GM12878 (cell line): ENCODE measurements around the gene KBTBD8. TPM values are rescaled to one million over a fixed set of nuclear protein-coding genes. Genes with fewer than 3 reads are reported as not detected.

Experiments used
- BRCA1 ChIP-seq: IDR thresholded peaks from 2 replicates; pipeline ENCODE4 v1.6.1; 2011; ENCODE audit warnings: low read depth, low read length, improper control_type of control experiment
- NFYA ChIP-seq: IDR thresholded peaks from 2 replicates; pipeline ENCODE4 v1.6.1; 2011; ENCODE audit warnings: low read depth, mild to moderate bottlenecking, low read length, improper control_type of control experiment, borderline replicate concordance
- NRF1 ChIP-seq: conservative IDR thresholded peaks from 2 replicates; pipeline ENCODE4 v1.6.1; 2011; ENCODE audit warnings: mild to moderate bottlenecking, low read depth, low read length, improper control_type of control experiment
- TCF3 ChIP-seq: IDR thresholded peaks from 2 replicates; pipeline ENCODE4 v1.6.1; 2012; ENCODE audit warnings: low read depth, mild to moderate bottlenecking, low read length, borderline replicate concordance; ENCODE audit not compliant: insufficient read depth
- polyA plus RNA-seq, 11 experiments: library from polyadenylated mRNA; depleted of rRNA in 4 of 11; unstranded in 6 of 11; stranded (reverse) in 5 of 11; fragments of >200 nt; fragmentation: Nextera tagmentation in 4 of 11; fragmentation: Illumina TruSeq in 1 of 11; extraction: Ambion mirVana in 4 of 11; extraction: Trizol in 1 of 11; gene quantifications; 1 replicate in 1 of 11; 2 replicates in 10 of 11; pipeline versions ENCODE4 v1.2.1 to v1.2.3, GENCODE V29; 2011 to 2016; ENCODE audit warnings: inconsistent platforms in 2 of 11, missing spikeins in 2 of 11, low read depth in 1 of 11
- total RNA-seq, 4 experiments: library from RNA; depleted of rRNA in 3 of 4; stranded (reverse); fragments of >200 nt in 3 of 4; fragmentation: Illumina TruSeq in 1 of 4; extraction: Trizol in 1 of 4; gene quantifications; 2 replicates each; pipeline versions ENCODE4 v1.2.1 to v1.2.3, GENCODE V29; 2013 to 2021
- TF ChIP-seq, protein P1 (sequence below): IDR thresholded peaks from 2 replicates; pipeline ENCODE4 v1.6.1; 2012; ENCODE audit warnings: low read length, inconsistent platforms
- TF ChIP-seq, protein P2 (sequence below): fragments of 450-650 bp; formaldehyde crosslinking; IDR thresholded peaks from 2 replicates; pipeline ENCODE4 v1.5.0; 2022; ENCODE audit warnings: mild to moderate bottlenecking, missing genetic modification characterization

KBTBD8 gene
- total and polyA plus RNA-seq, 10 of the 15 experiments (the other 5 are each of a cell fraction or from before 2014, with no cell fraction given): 8.5 to 44.4 (median 19.3) TPM

DNA sequence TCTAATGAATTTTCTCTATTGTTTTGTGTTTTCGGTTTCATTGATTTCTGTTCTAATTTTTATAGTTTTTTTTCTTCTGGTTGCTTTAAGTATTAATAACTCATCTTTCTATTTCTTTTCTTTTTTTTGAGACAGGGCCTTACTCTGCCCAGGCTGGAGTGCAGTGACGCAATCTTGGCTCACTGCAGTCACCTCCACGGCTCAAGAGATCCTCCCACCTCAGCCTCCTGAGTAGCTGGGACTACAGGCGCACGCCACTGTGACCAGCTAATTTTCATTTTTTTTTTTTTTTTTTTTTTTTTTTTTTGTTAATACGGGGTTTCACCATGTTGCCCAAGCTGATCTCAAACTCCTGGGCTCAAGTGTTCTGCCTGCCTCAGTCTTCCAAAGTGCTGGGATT lies 14.5 kb downstream of the KBTBD8 start (continued):
- no peak for TF ChIP-seq NRF1
- TF ChIP-seq, protein P1, sequence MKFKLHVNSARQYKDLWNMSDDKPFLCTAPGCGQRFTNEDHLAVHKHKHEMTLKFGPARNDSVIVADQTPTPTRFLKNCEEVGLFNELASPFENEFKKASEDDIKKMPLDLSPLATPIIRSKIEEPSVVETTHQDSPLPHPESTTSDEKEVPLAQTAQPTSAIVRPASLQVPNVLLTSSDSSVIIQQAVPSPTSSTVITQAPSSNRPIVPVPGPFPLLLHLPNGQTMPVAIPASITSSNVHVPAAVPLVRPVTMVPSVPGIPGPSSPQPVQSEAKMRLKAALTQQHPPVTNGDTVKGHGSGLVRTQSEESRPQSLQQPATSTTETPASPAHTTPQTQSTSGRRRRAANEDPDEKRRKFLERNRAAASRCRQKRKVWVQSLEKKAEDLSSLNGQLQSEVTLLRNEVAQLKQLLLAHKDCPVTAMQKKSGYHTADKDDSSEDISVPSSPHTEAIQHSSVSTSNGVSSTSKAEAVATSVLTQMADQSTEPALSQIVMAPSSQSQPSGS: no peak
- TF ChIP-seq NFYA: no peak
- no peak for TF ChIP-seq TCF3
- TF ChIP-seq, protein P2, sequence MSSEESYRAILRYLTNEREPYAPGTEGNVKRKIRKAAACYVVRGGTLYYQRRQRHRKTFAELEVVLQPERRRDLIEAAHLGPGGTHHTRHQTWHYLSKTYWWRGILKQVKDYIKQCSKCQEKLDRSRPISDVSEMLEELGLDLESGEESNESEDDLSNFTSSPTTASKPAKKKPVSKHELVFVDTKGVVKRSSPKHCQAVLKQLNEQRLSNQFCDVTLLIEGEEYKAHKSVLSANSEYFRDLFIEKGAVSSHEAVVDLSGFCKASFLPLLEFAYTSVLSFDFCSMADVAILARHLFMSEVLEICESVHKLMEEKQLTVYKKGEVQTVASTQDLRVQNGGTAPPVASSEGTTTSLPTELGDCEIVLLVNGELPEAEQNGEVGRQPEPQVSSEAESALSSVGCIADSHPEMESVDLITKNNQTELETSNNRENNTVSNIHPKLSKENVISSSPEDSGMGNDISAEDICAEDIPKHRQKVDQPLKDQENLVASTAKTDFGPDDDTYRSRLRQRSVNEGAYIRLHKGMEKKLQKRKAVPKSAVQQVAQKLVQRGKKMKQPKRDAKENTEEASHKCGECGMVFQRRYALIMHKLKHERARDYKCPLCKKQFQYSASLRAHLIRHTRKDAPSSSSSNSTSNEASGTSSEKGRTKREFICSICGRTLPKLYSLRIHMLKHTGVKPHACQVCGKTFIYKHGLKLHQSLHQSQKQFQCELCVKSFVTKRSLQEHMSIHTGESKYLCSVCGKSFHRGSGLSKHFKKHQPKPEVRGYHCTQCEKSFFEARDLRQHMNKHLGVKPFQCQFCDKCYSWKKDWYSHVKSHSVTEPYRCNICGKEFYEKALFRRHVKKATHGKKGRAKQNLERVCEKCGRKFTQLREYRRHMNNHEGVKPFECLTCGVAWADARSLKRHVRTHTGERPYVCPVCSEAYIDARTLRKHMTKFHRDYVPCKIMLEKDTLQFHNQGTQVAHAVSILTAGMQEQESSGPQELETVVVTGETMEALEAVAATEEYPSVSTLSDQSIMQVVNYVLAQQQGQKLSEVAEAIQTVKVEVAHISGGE: no peak
- no peak for TF ChIP-seq BRCA1
